Activated T-cell treated with anti-CD3 and anti-CD28 coated beads, Interleukin-2, amount 50 U/mL, for 1 hour (primary cell): ENCODE results near the gene SMIM44.
A peak's percentile ranks its signal among the peaks of the same experiment; 100 is the strongest.

Experiments
- DNase-seq: peaks from one replicate; pipeline ENCODE4 v3.0.0-alpha.2; 2020

Gene SMIM44

DNA sequence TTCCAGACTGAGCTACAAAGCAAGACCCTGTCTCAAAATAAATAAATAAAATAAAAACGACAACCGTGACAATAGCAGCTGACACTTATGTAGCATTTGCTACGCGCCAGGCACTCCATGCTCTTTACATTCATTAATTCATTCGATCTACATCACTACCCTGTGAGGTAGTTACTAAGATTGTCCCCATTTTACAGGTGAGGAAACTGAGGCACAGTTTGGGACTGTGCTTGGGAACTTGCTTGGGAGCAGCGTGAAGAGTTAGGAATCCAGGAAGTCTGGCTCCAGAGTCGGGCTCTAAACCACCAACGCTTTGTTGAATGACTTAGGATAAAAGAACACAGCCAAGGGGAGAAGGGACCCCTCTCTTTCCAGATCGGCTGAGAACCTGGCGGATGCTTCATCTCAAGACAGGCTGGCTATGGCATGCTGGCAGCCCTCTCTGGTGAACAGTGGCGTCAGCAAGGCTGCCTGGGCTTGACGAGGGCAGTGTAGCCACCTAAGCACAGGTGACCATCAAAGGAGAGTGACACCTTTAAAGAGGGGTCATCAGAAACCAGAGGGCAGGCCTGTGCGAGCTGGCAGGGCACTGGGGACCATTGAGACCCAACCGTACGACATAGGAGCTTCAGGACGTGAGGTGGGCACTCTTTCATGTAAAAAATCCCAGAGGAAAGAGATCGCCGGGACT, 16.6 kb upstream of the SMIM44 start:
- DNase-seq, result no peak

DNA sequence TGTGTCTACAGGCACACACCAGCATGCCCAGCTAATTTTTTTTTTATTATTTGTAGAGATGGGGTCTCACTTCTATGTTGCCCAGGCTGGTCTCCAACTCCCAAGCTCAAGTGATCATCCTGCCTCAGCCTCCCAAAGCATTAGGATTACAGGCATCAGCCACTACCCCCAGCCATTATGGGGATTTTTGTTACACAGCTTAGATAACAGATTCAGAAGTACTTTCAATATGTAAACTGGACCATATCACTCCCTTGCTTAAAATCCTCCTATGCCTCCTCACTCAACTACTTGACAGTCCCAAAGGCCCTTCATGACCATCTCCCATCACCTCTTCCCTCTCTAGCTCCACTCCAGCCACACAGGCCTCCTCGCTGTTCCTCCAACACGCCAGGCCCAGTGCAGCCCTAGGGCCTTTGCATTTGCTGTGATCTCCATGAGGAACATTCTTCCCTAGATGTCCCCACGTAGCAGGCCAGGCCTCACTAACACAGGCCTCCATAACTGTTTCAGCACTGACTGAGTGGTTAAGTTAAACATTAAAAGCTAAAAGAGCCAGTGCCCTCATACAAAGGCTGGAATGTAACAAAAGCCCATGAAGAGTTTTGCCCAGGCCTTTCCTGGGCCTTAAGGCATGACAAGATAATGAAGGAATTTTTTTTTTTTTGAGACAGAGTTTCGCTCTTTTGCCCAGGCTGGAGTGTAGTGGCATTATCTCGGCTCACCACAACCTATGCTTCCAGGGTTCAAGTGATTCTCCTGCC, 14.7 kb upstream of the SMIM44 start:
- no peak for DNase-seq

DNA sequence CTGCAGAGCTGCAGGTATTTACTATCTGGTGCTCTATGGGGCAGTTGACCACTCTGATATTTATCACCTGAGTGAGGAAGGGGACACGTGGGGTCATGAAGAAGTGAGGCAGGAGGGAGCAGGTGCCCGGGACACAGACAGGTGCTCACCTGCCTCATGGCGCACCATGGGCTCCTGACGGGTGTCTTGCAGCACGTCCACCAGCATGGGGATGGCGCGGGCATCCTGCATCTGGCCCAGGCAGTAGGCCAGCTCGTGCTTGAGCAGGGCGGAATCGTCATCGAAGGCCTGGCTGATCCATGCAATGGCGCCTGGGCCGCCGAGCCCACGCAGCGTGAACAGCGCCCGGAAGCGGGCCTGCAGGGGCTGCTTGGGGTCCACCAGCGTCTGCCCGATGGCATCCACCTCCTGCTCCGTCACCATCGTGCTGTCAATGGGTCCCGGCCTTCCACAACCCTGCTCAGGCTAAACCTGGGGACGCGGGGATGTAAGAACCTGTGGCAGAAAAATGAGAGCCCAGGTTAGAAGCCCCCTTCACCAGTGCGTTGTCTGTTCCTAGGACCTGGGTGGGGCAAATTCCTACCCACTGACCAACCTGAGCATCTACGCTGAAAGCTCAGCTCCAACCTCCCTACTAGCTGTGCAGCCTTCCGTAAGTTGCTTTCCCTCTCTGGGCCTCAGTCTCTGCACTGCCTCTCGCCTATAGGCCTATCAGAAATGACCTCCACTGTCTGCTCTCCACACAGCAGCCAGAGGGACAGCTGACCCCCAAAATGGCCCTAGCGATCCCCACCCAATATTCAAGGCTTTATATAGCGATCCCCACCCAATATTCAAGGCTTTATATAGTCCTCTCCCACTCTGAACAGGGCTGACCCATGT, 13.4 kb upstream of the SMIM44 start:
- no peak for DNase-seq

DNA sequence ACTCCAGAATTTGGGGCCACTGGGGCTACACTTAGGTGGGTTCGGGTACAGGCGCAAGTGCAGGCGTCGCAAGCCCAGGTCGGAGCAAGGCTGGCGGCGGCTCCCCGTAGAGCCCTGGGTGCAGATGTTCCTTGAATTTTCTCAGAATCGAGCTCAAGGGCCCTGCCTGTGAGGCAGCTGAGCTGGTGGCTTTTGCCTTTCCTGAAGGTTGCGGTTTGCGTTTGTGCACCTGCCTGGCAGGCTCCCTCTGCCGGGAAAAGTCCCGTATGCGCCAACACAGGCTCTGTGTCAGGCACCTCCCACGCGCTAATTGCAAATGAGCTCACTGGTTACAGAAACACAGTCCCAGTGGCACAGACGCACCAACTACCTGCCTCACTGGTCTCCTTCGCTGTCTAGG, 11.3 kb upstream of the SMIM44 start:
- DNase-seq, result peak; percentile 54

DNA sequence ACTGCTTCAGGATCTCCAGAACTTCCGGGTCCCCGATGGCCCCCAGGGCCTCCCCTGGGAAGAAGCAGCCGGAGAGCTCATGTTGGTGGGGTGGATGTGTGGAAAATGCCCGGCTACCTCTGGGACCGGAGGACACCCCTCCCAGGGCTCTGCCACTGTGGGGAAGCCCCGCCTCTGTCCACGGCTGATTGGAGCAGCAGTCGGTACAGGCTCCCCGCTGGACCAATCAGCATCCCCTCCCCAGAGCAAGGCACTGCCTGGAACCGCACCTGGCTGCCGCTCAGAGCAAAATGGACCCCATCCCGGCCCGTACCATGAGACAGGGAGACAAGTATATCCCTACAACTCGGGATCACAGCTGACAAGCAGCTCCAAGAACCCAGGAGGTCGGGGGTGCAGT, 10.8 kb upstream of the SMIM44 start:
- peak; percentile 43 for DNase-seq

DNA sequence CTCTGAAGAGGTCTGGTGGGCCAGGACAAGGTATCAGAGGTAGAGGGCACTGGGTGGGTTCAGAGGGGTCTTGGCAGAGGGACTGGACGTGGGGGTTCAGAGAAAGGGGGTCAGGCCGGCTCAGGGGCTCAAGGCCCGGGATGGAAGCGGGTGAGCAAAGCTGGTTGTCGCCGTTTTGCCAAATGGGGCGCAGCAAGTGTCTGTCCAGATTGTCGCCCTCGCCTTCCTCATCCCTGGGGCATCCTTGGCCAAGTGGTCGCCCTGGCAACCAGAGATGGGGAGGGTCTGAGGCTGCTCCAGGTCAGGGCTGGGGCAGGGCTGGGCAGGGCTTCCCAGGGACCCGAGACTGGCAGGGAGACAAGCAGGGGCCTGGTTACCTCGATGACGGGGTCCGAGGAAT, 10.4 kb upstream of the SMIM44 start:
- DNase-seq, result no peak

DNA sequence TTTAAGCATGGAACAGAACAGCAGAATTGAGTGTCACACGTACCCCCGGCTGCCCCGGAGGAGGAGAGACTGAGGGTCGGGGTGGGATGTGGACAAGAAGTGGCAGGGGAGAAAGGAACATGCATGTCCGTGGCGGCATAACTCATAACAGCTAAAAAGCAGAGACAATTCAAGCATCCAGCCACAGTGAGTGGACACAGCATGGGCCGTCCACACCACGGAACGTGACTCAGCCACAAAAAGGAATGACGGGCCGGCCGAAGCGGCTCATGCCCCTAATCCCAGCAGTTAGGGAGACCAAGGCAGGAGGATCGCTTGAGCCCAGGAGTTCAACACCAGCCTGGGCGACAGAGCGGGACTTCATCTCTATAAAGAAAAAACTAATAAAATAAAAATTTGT, 9.7 kb upstream of the SMIM44 start:
- no peak for DNase-seq

DNA sequence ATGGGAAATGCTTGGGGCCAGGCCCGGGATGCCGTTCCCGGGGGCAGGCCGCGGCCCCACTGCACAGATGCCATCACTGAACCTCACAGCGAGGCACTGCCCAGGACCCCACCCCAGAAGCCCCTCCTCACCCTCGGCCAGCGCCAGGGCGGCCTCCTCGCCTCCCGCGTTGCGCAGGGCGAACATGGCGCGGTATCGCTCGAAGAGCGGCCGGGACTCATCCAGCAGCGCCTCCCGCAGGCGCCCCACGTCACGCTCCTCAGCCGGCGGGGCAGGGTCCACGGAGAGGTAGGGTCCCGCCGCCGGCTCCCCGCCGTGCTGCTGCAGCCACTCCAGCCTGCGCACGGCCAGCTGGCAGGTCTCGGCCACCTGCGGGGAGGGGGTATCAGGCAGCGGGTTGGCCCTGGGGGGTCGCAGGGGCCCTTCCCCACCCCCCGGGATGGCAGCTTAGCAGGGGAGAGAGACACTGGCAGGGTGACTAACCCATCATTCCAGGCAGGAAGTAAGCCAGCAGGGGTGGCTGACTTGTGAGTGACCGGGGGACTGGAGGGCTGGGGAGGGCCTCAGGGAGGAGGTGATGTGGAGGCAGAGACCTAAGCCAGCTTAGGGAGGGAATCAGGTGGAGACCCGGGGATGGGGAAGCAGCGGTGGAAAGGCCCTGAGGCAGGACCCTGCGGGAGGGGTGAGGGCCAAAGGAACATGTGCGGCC, 9.0 kb upstream of the SMIM44 start:
- no peak for DNase-seq

DNA sequence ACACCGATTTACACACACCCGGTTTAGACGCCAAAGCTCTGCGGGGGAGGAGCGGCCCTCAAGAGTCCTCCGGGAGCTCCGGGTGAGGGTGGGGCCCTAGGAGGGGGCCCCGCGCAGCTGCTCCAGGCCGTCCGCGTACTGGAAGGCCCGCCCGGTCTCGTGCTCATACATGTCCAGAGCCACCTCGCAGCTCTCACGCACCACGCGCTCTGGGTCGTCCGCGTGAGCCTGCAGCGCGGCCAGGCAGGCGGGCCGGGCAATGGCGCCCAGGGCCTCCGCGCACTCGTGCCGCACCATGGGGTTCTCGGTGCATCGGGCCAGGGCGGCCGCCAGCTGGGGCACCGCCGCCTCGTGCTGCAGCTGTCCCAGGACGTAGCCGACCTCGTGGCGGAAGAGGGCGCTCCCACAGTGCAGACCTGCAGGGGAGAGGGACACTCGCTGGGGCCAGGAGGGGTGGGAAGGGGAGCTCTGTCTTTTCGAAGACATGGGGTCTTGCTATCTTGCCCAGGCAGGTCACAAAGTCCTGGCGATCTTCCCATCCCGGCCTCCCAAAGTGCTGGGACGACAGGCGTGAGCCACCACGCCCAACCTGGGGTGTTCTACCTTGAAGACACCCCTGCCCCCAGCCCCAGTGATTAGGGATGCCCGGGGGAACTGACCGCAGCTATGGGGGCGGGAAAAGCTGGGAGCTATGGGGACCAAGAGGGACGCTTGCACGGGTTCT, 8.3 kb upstream of the SMIM44 start:
- DNase-seq, result no peak

DNA sequence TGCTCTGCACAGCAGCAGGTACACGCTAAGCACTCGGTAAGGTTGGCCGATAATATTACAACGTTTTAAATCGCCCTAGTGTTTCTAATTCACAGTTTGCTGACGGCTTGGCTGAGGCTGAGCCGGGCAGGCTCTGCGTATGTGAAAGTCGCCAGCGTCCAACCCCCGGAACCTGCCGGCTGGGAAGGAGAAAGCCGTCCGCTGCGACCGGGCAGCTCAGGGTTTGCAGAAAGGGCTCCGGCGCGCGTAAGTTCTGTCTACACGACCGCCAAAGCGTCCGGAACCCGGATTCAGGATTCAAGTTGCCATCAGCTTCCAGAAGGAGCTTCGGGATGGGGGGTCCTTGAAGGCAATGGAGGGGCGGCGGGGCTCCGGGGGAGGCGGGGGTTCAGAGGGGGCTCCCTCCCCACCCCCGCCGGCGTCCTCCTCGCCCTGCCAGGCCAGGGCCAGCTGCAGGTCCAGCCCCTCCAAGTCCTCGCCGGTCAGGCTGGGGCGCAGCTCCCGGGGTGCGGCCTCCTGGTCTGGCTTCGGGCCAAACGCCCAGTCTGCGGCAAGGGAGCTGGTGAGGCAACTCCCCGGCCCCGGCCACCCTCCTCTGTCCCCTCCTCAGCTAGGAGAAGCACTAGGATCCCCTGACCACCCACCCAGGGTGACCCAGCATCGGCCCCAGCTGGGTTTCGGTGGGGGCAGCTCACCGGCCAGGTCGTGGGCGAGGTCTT, 575 bp downstream of the SMIM44 start:
- DNase-seq, result no peak

DNA sequence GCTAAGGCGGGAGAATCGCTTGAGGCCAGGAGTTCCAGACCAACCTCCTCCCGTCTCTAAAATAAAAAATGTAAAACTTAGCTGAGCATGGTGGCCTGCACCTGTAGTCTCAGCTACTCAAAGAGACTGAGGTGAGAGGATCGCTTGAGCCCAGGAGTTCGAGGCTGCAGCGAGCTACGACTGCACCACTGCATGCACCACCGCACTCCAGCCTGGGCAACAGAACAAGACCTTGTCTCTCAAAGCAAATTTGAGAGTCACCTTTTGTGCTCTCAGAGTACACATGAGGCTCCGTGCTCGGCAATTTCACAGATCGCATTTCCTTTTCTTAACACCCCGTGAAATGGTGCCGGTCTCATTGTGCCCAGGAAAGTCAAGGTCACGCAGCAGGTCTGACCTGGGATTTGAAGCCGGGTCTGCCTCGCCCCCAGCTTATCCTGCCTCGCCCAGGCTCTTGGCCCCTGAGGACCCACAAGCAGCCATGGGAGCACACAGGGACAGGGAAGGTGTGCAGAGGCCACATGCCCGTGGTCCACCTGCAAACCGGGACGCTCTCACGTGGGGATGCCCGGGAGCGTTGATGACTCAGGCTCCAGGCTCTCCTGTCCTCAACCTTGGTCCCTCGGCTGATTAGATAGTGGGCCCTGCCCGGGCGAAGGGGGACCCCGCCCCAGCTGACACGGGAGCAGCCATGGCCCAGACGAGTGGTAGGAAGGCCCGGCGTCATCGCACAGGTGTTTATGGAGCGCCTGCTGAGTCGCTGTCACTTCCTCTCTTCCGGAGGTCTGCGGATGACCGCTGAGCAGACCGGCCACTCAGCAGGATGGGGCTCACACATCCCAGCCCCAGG, 1.8 kb downstream of the SMIM44 start:
- no peak for DNase-seq

DNA sequence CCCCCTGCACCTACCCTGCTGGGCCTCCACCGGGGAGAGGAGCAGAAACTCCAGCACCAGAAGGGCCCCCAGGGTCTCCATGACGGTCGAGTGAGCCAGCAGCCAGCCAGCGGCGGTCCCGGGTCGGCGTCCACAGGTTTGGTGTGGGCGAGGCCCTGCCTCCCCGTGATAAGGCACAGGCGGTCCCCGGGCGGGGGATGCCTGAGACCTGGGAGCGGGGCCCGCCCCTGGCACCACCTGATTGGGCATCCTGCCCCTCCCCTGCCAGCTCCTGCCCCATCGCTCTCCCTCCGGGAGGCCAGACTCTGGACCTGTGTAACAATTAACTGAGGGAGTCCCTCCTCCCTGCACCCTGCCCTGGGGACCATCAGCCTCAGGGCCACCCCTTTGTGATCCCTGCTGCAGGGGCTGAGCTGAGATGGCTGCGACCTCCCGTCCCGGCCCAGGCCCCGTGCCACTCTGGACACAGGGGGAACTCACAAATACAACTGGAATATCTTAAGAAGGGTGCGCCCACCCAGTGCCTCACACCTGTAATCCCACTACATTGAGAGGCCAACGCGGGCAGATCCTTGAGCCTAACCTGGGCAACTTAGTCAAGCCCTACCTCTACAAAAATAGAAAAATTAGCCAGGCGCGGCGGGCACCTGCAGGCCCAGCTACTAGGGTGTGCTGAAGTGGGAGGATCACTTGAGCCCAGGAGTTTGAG, 2.7 kb downstream of the SMIM44 start, which contains the start of gene SMIM24:
TSS of gene SMIM24 (minus strand) at position 143 of the 709 bp plus-strand sequence. CDS start at position 81, 62 bp downstream.
- no peak for DNase-seq

DNA sequence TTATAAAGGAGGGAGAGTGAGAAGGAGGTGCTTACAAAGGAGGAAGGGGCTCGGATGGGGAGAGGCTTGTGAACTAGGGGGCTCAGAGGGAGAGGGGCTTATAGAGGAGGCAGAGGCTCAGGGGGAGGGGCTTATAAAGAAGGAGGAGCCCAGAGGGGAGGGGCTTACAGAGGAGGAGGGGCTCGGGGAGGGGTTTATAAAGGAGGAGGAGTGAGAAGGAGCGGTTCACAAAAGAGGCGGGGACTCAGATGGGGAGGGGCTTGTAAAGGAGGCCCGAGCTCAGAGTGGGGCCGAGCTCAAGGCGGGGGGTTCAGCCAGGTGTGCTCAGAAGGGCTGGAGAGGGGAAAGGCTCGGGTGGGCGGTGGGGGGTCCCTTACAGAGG, 3.4 kb downstream of the SMIM44 start:
- peak; percentile 37 for DNase-seq

DNA sequence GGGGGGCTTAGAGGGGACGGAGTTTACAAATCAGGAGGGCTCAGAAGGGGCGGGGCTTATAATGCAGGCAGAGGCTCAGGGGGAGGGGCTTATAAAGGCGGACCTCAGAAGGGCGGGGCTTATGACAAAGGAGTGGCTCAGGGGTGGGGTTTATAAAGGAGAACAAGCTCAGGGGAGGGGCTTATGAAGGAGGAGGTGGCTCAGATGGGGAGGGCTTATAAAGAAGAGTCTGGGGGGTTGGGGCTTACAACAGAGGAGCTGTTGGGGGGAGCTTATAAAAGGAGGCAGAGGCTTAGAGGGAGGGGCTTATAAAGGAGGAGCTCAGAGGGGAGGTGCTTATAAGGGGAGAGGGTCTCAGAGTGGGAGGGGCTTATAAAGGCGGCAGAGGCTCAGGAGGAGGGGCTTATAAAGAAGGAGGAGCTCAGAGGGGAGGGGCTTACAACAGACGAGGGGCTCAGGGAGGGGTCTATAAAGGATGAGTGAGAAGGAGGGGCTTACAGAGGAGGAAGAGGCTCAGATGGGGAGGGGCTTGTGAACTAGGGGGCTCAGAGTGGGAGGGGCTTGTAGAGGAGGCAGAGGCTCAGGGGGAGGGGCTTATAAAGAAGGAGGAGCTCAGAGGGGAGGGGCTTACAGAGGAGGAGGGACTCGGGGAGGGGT, 3.9 kb downstream of the SMIM44 start:
- peak; percentile 47 for DNase-seq

DNA sequence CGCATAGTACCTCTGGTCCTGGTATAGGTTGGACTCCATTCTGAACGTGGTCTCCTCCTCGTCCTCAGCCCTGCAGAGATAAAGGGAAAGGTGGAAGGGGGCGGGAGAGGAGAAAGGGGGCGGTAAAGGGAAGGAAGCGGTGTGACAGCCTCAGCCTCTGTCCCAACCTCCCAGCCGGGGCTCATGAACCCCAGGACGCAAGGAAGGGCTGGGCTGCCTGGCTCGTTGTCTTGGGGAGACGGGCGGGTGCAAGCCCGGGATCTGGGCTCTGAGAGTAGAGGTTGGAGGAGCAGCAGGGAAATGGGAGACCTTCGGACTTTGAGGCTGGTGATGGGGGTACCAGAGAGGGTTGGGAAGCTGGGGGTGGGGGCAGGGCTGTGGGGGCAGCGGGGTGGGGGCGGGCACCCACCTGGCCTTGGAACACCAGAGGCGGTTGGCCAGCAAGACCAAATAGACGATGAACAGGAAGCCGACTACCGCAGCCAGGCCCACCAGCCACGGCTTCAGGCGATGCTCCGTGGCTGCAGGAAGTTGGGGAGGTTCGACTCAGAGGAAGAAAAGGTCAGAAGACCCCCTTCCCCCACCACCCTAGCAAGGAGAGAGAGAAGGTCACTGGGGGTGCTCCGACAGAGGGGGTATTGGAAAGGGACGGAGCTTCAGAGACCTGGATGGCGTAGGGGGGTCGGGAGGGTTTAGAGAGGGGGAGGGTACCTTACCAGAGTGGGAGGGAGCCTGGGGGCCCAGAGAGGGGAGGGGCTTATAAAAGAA, 4.6 kb downstream of the SMIM44 start:
- DNase-seq, result no peak

DNA sequence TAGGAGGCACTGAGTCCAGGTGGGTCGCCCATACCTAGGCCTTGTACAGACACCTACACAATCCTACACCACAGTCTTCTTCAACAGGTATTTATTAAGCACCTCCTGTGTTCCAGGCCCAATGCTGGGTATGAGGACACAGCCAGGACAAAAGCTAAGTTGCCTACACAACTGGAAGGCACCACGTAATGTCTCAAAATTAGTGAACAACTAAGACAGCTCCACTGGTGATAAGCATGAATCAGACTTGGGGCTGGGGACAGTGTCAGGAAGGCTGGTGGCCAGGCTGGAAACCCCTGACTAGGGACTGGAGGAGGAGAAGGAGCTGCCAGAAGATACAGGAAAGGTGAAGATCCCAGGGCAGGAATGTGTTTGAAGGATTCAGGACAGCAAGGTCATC, 5.3 kb downstream of the SMIM44 start:
- DNase-seq, result no peak

DNA sequence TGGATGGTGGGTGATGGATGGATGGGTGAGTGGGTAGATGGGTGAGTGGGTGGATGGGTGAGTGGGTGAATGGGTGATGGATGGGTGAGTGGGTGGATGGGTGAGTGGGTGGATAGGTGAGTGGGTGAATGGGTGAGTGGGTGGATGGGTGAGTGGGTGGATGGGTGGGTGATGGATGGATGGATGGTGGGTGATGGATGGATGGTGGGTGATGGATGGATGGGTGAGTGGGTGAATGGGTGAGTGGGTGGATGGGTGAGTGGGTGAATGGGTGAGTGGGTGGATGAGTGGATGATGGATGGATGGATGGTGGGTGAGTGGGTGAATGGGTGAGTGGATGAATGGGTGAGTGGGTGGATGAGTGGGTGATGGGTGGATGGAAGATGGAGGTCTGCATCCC, 5.7 kb downstream of the SMIM44 start:
- no peak for DNase-seq

DNA sequence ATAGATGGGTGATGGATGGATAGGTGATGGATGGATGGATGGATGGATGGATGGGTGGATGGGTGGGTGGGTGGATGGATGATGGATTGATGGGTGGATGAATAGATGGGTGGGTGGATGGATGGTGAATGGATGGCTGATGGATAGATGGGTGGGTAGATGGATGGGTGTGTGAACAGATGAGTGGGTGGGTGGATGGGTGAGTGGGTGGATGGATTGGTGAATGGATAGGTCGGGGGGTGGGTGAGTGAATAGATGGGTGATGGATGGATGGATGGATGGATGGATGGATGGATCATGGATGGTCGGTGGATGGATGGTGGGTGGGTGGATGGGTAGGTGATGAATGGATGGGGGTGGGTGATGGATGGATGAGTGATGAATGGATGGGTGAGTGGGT, 6.4 kb downstream of the SMIM44 start:
- DNase-seq, result no peak

DNA sequence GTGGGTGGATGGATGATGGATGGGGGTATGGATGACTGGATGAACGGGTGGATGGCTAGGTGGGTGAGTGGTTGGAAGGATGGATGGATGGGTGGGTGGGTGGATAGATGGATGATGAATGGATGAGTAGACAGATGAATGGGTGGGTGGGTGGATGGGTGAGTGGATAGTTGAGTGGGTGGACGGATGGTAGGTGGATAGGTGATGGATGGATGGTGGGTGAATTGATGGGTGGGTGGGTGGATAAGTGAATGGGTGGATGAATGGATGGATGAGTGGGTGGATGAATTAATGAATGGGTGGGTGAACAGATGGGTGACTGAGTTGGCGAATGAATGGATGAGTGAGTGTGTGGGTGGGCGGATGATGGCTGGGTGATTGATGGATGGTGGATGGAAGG, 7.8 kb downstream of the SMIM44 start:
- DNase-seq, result no peak
